CD14-positive monocyte (primary cell): ENCODE results near the gene PTPRN2. TPM values are rescaled to one million over a fixed set of nuclear protein-coding genes. Genes with fewer than 3 reads are reported as not detected.

ENCODE experiments used
- DNase-seq, 3 donors: peaks; one replicate each; pipeline ENCODE4 v3.0.0-alpha.2; 2011 to 2022
- H2AFZ ChIP-seq: 2 replicates; pipeline ENCODE4 v1.6.0; 2012; ENCODE audit warnings: mild to moderate bottlenecking, low read depth, low read length, inconsistent platforms; ENCODE audit not compliant: insufficient read depth, poor library complexity, severe bottlenecking
- H3K27ac ChIP-seq, 2 donors: 1 replicate in 1 of 2; 2 replicates in 1 of 2; pipeline ENCODE4 v1.5.1; 2012 to 2013; ENCODE audit warnings: low read length in 2 of 2, control low read depth in 1 of 2, inconsistent platforms in 1 of 2, low read depth in 1 of 2, mild to moderate bottlenecking in 1 of 2
- H3K27me3 ChIP-seq, 2 donors: one replicate each; pipeline versions ENCODE4 v1.6.0 to v1.6.1; 2011 to 2013; ENCODE audit warnings: low read length in 2 of 2; ENCODE audit not compliant: control insufficient read depth in 2 of 2, insufficient read depth in 2 of 2
- H3K36me3 ChIP-seq, 2 donors: replicated peaks in 1 of 2; 1 replicate in 1 of 2; 2 replicates in 1 of 2; pipeline versions ENCODE4 v1.5.1 to v1.6.1; 2012 to 2013; ENCODE audit warnings: low read length in 2 of 2, control low read depth in 1 of 2, inconsistent platforms in 1 of 2, mild to moderate bottlenecking in 1 of 2; ENCODE audit not compliant: insufficient read depth in 2 of 2, control insufficient read depth in 1 of 2
- H3K4me1 ChIP-seq, 2 donors: 1 replicate in 1 of 2; 2 replicates in 1 of 2; pipeline versions ENCODE4 v1.5.1 to v1.6.1; 2012 to 2013; ENCODE audit warnings: low read length in 2 of 2, control low read depth in 1 of 2, inconsistent platforms in 1 of 2, mild to moderate bottlenecking in 1 of 2, moderate library complexity in 1 of 2; ENCODE audit not compliant: insufficient read depth in 2 of 2, control insufficient read depth in 1 of 2
- H3K4me2 ChIP-seq: replicated peaks from 2 replicates; pipeline ENCODE3; 2012; ENCODE audit warnings: low read length, moderate library complexity, mild to moderate bottlenecking; ENCODE audit not compliant: poor library complexity, severe bottlenecking; ENCODE audit errors: extremely low read depth
- H3K4me3 ChIP-seq, 3 experiments: fragments of 200-600 bp in 1 of 3; sonication (generic) in 1 of 3; replicated peaks in 1 of 3; 1 replicate in 2 of 3; 2 replicates in 1 of 3; pipeline ENCODE4 v1.5.1; 2011 to 2013; ENCODE audit warnings: low read length in 3 of 3, mild to moderate bottlenecking in 3 of 3, control low read depth in 2 of 3, low read depth in 2 of 3, inconsistent platforms in 1 of 3, moderate library complexity in 1 of 3
- H3K79me2 ChIP-seq: 2 replicates; pipeline ENCODE4 v1.6.0; 2012; ENCODE audit warnings: mild to moderate bottlenecking, control low read depth, inconsistent platforms, low read length, moderate library complexity; ENCODE audit not compliant: insufficient read depth
- H3K9ac ChIP-seq: 2 replicates; pipeline ENCODE4 v1.6.0; 2017; ENCODE audit warnings: low read length, mild to moderate bottlenecking; ENCODE audit not compliant: insufficient read depth, poor library complexity, severe bottlenecking
- H3K9me3 ChIP-seq, 2 donors: replicated peaks in 1 of 2; 1 replicate in 1 of 2; 2 replicates in 1 of 2; pipeline versions ENCODE4 v1.5.1 to v1.6.1; 2012 to 2013; ENCODE audit warnings: low read length in 2 of 2, control low read depth in 1 of 2; ENCODE audit not compliant: control insufficient read depth in 1 of 2, insufficient read depth in 1 of 2
- H4K20me1 ChIP-seq: 2 replicates; pipeline ENCODE4 v1.6.0; 2012; ENCODE audit warnings: mild to moderate bottlenecking, low read length, control low read depth, moderate library complexity; ENCODE audit not compliant: insufficient read depth
- H3K27ac Mint-ChIP-seq, 7 donors: one replicate each; pipeline ENCODE4 v1.8.0; 2020; ENCODE audit warnings: mild to moderate bottlenecking in 7 of 7, mixed read lengths in 7 of 7, moderate library complexity in 6 of 7, inconsistent platforms in 2 of 7
- H3K27me3 Mint-ChIP-seq, 3 donors: one replicate each; pipeline ENCODE4 v1.8.0; 2021 to 2022; ENCODE audit warnings: low read depth in 3 of 3, mild to moderate bottlenecking in 3 of 3, mixed read lengths in 3 of 3, moderate library complexity in 3 of 3, inconsistent platforms in 1 of 3
- H3K36me3 Mint-ChIP-seq, 2 donors: one replicate each; pipeline ENCODE4 v1.8.0; 2020; ENCODE audit warnings: mixed read lengths in 2 of 2, inconsistent platforms in 1 of 2, mild to moderate bottlenecking in 1 of 2
- H3K4me1 Mint-ChIP-seq: one replicate; pipeline ENCODE4 v1.8.0; 2020; ENCODE audit warnings: mild to moderate bottlenecking, mixed read lengths
- H3K4me3 Mint-ChIP-seq, 2 donors: one replicate each; pipeline ENCODE4 v1.8.0; 2020; ENCODE audit warnings: mild to moderate bottlenecking in 2 of 2, mixed read lengths in 2 of 2, moderate library complexity in 1 of 2
- H3K9me3 Mint-ChIP-seq, 7 donors: one replicate each; pipeline ENCODE4 v1.8.0; 2020 to 2022; ENCODE audit warnings: mixed read lengths in 7 of 7, mild to moderate bottlenecking in 6 of 7, moderate library complexity in 6 of 7, inconsistent platforms in 2 of 7
- CTCF ChIP-seq: fragments of 200-600 bp; IDR thresholded peaks from one replicate; pipeline ENCODE4 v1.8.0; 2022; ENCODE audit warnings: antibody characterized with exemption, mild to moderate bottlenecking
- WGBS: methylation state at CpG from one replicate; pipeline ENCODE4 v1.1.5; 2013; ENCODE audit warnings: missing lambda C conversion rate; ENCODE audit not compliant: insufficient coverage; 5-methylcytosine and 5-hydroxymethylcytosine counted together
- intact Hi-C, 2 donors: fragments of 100-400 bp; cut with micrococcal nuclease; formaldehyde crosslinking; loops; one replicate each; pipeline versions ENCODE4 v1.15.0 to v1.15.1; 2023
- polyA plus RNA-seq, 3 donors: library from polyadenylated mRNA; depleted of rRNA in 1 of 3; unstranded in 2 of 3; stranded (reverse) in 1 of 3; fragments of 300-500 nt in 2 of 3; fragments of >200 nt in 1 of 3; fragmentation: Illumina TruSeq in 2 of 3; gene quantifications; 1 replicate in 2 of 3; 2 replicates in 1 of 3; pipeline ENCODE4 v1.2.3, GENCODE V29; 2012 to 2021

Gene PTPRN2
- polyA plus RNA-seq, 3 donors, result 0.25 to 1.4 (median 0.97) TPM

DNA sequence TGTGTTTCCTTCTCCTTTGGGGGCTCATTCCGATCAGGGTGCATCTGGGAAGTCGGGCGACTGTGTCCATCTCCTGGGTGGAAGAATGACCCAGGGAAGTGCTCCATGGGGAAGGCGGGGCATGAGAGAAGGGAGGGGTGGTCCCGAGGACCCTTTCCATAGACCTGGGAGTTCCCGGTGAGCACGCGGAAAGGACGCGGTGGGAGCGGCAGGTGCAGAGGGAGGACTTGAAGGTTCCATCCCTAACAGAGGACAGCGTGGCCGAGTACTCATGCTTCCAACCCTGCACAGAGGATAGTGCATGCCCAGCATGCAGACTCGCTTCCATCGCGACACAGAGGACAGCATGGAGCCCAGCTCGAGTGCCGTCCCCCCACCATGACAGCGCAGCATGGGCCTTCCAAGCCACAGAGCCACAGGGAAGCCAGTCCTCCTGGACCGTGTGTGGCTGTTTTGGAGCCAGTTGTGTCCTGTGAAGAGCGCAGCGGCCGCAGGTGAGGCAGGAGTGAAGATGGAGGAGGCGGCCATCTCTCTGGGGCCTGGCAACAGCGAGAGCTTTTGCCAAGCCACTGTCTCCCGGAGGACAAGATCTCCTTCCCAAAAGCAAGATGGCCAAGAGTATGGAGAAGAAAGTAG lies 969.4 kb downstream of the PTPRN2 start:
- H3K9me3 Mint-ChIP-seq, result peaks cover 0 to 11% (median 4%) of the 10 kb centered on the region in 7 donors
- no peak overlapping the region for H3K27ac Mint-ChIP-seq
- Histone ChIP-seq H3K4me2 (no peak overlapping the region), H2AFZ (no peak overlapping the region), H3K79me2 (no peaks in the 10 kb centered on the region), H3K27ac (no peak overlapping the region), H4K20me1 (no peaks in the 10 kb centered on the region), H3K27me3 (peaks cover 0 to 14% of the 10 kb centered on the region in 2 donors), H3K9me3 (no peaks in the 10 kb centered on the region), H3K4me1 (peaks cover 6 to 8% of the 10 kb centered on the region in 2 donors), H3K9ac (no peak overlapping the region), H3K4me3 (no peak overlapping the region), H3K36me3 (no peaks in the 10 kb centered on the region)
- no peaks in the 10 kb centered on the region for H3K36me3 Mint-ChIP-seq
- no peak for DNase-seq
- H3K27me3 Mint-ChIP-seq, result peaks cover 16 to 27% (median 24%) of the 10 kb centered on the region in 3 donors
- TF ChIP-seq CTCF, result no peak
- intact Hi-C loops, result no loop called here
- H3K4me3 Mint-ChIP-seq, result no peak overlapping the region
- 97% methylated on average over 16 of the region's 26 CpGs for WGBS
- no peaks in the 10 kb centered on the region for H3K4me1 Mint-ChIP-seq

DNA sequence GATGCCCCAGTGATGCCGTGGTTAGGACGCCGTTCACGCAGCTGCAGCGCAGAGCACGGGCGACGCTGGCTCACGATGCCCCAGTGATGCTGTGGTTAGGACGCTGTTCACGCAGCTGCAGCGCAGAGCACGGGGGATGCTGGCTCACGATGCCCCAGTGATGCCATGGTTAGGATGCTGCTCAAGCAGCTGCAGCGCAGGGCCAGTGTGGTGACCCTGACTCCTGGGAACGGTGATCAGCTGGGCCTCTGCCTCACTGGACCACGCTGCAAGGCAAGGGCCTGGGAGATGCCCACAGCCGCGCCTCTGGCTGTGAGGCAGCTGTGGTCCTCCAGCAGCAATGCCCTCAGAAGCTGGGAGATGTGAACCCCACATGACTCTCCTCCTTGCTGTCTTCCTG lies 970.2 kb downstream of the PTPRN2 start:
- no peak for TF ChIP-seq CTCF
- H3K4me1 ChIP-seq, result peaks cover 11 to 16% of the 10 kb centered on the region in 2 donors
- H3K36me3 ChIP-seq, result no peaks in the 10 kb centered on the region
- no peak overlapping the region for H3K27ac Mint-ChIP-seq
- no peak overlapping the region for H3K4me3 Mint-ChIP-seq
- H3K9me3 Mint-ChIP-seq, result peaks cover 0 to 14% (median 6%) of the 10 kb centered on the region in 7 donors
- H3K4me1 Mint-ChIP-seq, result peaks cover 2% of the 10 kb centered on the region
- H3K27ac ChIP-seq, result no peak overlapping the region
- peaks cover 0 to 19% of the 10 kb centered on the region in 2 donors for H3K27me3 ChIP-seq
- H3K4me3 ChIP-seq, result no peak overlapping the region
- no peak overlapping the region for H3K9ac ChIP-seq
- H4K20me1 ChIP-seq, result no peaks in the 10 kb centered on the region
- 98% methylated on average over 19 of the region's 19 CpGs for WGBS
- no peak overlapping the region for H2AFZ ChIP-seq
- no peak overlapping the region for H3K4me2 ChIP-seq
- DNase-seq, result no peak
- peaks cover 0 to 2% of the 10 kb centered on the region in 2 donors for H3K9me3 ChIP-seq
- no peaks in the 10 kb centered on the region for H3K79me2 ChIP-seq
- peaks cover 0 to 1% of the 10 kb centered on the region in 2 donors for H3K36me3 Mint-ChIP-seq
- intact Hi-C loops, result no loop called here
- peaks cover 18 to 35% (median 27%) of the 10 kb centered on the region in 3 donors for H3K27me3 Mint-ChIP-seq
